ENCODE results near the gene DNAJC16.
"Not testable (repeated sequence)": the region's sequence is repeated elsewhere in the genome, so short reads cannot be mapped to it uniquely, and the experiment has no call there.

The DNAJC16 gene

DNA sequence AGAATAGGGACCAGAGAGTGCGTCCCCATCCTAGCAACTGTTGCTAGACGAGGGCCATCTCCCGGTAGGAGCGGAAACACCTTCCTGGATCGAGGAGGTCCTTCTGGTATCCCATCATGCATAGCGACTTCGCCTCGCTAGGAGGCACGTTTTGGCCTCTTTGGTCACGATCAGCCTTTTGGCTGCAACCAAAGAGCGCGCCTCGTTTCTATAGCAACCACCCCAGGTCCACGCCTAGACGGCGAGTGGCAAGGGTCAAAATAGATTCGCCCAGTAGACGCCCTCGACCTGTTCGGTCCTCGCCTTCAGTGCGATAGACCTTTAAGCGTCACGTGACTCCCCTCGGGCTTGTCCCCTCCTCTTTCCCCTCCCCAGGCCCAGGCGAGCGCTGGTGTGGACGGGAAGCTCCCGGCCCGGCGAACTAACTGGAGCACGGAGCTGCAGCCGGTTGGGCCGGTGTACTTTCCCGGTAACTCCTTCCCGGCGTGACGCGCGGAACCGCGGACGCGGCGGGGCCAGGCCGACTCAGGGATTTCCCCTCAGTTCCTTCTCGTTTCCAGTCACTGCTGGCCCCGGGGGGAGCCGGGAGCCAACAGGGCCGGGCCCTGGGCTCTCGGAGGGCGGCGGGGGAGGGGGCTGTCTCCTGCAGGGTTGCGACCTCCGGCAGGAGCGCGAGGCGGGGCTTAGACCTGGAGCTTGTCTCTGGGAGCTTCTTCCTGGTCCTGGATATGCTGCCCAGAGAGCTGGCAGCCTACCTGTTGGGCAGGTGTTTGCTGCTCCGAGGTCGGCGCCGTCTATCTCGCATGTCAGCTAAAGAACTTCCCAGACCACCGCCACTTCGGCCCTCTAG lies at the start of gene DNAJC16:
DNAJC16 (plus strand) TSS at position 359 of the 850 bp plus-strand sequence. CDS start 2,258 bp downstream, outside the sequence.
- DNase-seq: peak; percentile 99

DNA sequence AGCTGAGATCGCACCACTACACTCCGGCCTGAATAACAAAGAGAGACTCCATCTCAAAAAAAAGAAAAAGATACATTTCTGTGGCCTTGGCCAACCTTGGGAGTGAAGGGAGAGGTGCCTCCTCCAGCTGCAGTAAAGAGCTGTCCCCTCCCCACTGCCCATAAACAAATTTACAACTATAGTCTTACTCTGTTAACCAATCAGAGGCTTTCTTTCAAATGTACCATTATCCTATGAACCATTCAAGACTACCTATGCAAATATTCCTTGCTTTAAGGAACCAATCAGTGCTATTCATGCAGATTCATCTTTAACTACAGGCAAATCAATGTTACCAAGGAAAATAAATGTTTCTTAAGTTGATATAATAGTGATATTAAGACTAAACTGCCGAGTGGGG lies 49.7 kb upstream of the DNAJC16 start:
- no peak for DNase-seq

DNA sequence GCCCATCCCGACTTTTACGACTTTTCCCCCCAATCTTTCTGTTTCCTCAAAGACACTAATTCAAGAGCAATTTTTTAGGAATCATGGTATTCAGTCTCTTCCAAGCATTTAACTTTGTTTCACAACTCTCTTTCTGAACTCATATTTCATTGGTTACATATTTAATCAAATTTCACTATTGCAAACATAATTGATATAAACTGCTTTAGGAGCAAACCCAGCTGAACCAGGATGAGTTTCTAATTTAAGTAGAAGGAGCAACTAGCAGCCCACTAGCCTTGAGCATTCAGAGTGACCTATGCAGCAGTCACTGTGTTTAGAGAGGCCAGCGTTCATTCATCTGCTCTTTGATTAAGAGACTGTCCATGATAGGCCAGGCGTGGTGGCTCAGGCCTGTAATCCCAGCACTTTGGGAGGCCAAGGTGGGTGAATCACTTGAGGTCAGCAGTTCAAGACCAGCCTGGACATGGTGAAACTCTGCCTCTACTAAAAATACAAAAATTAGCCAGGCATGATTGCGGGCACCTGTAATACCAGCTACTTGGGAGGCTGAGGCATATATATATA lies 48.9 kb upstream of the DNAJC16 start:
- DNase-seq: no peak

DNA sequence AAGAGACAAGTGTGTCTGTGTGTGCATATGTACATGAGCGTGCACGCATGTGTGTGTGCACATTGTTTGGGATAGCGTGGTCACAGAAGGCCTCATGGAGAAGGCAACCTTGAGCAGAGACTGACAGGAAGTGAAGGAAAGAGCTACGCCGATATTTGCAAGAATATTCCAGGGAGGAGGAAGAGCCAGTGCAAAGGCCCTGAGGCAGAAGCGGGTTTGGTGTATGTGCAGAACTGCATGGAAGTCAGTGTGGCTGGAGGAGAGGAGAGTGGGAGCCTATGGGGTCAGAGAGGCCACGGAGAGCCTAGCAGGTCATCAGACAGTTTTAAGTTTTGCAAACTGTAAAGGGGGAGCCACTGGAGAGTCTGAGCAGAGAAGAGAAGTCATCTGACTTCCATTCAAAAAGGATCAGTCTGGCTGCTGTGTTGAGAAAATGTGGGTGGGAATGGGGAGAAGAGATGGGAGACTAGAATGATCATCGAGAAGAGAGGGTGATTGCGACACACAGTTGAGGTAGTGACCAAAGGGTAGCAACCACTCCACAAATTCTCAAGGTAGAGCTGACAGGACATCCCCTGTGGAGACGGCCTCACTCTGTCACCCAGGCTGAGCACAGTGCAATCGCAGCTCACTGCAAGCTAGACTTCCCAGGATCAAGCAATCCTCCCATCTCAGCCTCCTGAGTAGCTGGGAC lies 46.8 kb upstream of the DNAJC16 start:
- no peak for DNase-seq

DNA sequence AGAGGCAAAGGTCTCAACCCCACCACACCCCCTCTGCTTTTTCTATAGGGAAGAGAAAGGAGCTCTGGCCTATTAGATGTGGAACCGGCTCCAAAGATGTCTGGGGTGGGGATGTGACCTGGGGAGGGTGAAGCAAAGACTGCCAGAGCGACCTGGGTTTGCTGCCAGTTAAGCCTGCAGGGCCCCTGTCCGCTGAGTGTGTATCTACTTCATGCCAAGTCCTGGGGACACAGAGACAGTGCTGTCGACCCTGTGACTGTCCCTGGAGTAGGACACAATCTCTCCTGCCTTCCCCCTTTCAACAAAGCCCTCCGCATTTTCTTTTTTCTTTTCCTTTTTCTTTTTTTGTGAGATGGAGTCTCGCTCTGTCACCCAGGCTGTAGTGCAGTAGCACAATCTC lies 44.2 kb upstream of the DNAJC16 start:
- DNase-seq: not testable (repeated sequence)

DNA sequence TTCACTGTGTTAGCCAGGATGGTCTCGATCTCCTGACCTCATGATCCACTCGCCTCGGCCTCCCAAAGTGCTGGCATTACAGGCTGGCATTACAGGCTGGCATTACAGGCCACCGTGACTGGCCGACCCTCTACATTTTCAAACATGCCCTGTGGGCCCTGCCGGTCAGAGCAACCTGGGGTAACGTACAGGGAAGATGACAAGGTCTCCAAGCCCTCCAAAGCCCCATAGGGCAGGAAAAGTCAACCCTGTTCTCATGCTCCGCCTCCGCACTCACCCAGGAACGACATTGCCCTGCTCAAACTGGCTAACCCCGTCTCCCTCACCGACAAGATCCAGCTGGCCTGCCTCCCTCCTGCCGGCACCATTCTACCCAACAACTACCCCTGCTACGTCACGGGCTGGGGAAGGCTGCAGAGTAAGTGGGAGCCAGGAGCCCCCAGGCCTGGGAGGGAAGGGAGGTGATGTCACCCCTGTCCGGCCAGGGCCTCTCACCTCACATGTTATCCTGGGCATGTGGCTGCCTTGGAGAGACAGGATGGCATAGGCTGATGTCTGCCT lies 43.6 kb upstream of the DNAJC16 start:
- DNase-seq: not testable (repeated sequence)

DNA sequence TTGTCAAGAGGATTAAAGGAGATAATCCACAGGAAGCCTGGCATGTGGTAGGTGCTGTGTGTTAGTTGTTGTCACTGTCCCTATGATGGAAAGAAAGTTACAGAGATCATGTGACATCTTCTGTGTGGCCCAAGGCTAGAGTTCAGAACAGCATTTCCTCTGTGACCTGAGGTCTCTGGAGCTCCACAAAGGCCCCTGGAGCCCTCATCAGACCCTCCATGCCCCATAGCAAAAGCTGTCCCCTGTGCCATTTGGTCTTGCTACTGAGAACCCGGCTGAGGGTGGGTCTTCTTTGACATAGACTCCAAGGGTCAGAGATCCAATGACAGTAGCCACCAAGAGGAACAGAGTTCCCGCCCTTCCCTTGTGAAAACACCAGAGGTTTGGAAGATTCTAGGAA lies 42.7 kb upstream of the DNAJC16 start:
- no peak for DNase-seq

DNA sequence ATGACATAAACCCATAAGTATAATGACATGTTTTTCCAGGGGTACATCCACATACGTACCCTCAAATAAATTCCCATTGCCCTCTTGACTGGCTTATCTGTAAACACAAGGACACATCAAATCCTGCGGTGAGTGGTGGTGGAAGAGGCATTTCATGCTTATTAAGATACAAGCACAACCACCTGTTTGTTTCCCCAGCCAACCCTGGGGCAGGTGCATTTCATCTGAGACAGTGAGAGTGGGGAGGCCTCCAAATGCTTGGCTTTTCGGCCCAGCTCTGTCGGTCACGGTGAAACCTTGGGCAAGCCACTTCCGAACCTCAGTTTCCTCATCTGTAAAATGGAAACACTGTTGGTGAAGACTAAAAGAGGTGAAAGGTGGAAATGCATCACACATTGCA lies 42.2 kb upstream of the DNAJC16 start:
- DNase-seq: not testable (repeated sequence)

DNA sequence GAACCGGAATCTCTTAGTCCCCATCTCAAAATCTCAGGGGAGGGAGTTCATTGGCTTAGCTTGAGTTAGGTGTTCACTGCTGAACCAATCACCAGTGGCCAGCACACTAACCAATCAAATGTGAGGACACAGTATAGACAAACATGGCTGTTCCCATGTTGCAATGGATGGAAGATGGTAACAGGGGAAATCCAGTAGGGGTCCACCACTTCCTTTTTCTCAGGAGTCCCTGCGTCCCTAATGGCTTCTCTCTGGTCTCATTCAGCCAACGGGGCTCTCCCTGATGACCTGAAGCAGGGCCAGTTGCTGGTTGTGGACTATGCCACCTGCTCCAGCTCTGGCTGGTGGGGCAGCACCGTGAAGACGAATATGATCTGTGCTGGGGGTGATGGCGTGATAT lies 41.0 kb upstream of the DNAJC16 start:
- no peak for DNase-seq

DNA sequence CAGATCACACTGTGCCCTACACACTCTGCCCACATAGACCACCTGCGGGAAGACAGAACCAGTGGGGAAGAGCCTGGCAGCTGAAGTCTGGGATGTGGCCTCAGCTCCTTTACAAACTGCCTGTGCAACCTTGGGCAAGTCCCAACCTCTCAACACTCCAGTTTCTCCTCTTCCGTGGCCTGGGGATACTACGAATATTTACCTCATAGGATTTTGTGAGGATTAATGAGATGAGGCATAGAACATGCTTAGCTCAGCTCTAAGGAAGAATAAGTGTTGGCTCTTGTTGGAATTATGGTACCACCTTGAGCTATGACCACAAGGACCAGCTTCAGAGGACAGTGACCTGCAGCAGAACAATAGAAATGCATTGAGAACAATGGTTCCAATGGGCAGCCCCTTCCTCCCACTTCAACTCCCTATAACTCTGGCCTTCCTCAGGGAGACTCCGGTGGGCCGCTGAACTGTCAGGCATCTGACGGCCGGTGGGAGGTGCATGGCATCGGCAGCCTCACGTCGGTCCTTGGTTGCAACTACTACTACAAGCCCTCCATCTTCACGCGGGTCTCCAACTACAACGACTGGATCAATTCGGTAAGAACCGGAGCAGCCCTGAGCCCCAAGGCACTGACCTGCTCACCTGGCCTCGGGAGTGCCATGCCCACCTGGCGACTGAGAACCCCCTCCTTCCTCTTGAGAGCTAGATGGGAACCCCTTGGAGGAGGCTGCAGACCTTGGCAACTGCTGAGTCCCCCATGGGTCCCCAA lies 39.6 kb upstream of the DNAJC16 start:
- DNase-seq: not testable (repeated sequence)

DNA sequence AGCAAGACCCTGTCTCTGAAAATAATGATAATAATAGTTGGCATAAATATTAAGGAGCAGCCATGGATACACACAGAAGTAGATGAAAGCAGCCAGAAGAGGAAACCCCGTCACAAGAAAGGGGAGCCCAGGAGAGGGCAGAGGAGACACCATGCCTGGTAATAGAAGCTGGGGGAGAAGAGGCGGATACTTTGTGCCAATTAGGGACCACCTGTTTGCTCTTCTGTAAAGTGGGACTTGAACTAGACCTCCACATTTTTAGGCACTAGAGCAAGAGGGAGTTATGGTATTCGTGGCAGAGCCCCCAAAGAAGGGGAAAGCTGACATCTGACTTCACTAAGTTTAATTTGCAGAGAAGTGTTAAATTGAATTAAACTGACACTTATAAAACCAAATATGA lies 38.3 kb upstream of the DNAJC16 start:
- DNase-seq: no peak

DNA sequence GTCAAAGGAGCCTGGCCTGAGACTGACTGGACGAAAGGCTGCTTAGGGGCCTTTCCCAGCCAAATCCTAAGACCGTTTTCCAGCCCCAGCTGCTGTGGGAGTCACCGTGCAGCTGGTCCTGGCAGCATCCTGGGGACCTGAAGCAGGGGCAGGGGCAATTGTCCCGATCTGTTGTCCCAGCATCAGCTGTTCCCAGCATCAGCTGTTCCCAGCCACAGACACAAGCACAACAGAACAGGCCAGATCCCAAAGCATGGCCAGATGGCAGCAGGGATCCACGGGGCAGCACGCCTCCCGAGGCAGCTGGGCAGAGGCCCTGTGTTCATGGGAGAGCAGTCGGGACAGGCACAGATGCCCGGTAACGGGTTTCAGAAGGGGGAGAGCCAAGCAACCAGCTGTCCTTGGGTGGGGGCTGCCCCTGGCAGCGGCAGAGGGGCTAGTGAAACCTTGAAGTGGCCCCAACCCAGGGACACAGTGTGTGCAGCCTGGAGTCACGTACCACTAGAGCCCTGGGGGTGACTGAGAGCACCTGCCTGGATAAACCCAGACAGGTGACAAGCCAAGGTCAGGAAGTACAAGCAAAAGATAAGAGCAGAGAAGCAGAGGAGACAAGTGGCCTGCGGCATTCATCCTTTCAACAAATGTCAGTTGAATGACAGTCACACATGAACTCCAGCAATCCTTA lies 37.5 kb upstream of the DNAJC16 start:
- peak; percentile 50 for DNase-seq

DNA sequence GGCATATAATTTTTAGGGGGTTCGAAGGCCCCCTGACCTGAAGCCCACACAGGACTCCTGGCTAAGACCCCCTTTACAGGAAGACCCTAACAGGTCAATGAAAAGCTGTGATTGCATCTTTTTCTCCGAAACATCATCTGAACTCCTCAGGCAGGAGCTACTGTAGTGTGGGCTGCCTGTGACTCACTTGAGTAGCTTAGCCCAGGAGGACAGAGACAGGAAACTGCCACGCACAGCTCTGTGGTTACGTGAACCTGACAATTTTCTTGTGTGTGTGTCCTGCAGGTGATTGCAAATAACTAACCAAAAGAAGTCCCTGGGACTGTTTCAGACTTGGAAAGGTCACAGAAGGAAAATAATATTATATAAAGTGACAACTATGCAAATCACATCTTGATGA lies 35.6 kb upstream of the DNAJC16 start:
- DNase-seq: not testable (repeated sequence)

DNA sequence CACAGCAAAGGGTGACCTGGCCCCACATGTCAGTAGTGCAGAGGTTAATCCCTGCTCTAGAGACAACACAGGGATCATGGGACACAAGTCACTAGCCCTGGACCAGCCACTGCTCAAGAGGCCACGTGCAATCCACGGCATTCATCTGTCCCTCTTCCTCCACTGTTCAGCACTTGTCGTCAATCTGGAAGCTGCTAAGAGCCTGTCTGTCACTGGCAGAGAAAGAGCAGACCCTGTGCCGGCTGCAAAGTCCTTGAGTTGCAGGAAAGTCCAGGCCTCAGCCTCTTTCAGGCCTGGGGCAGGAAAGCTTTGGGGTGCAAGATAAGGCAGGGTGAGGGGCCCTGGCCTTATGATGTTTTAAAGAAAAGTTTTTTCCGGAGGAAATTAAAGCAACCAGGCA lies 34.1 kb upstream of the DNAJC16 start:
- no peak for DNase-seq

DNA sequence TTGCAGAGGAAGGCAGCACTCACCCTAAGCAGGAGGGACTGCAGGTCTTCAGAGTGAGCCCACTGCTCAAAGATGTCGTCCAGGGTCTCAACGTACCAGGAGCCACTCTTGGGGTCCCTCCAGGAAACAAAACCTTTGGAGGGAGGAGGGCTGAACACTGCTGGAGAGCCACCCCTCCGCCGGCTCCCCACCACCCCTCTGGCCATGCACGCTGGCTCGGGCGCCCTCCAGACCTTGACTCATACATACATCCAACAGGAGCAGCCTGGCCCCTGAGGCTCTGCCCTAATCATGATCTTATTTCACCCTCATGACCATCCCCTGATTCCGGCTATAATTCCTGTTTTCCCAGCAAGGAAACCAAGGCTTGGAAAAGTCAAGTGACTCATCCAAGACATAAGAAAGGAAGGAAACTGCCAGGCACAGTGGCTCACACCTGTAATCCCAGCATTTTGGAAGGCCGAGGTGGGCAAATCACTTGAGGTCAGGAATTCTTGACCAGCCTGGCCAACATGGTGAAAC lies 32.7 kb upstream of the DNAJC16 start:
- no peak for DNase-seq

DNA sequence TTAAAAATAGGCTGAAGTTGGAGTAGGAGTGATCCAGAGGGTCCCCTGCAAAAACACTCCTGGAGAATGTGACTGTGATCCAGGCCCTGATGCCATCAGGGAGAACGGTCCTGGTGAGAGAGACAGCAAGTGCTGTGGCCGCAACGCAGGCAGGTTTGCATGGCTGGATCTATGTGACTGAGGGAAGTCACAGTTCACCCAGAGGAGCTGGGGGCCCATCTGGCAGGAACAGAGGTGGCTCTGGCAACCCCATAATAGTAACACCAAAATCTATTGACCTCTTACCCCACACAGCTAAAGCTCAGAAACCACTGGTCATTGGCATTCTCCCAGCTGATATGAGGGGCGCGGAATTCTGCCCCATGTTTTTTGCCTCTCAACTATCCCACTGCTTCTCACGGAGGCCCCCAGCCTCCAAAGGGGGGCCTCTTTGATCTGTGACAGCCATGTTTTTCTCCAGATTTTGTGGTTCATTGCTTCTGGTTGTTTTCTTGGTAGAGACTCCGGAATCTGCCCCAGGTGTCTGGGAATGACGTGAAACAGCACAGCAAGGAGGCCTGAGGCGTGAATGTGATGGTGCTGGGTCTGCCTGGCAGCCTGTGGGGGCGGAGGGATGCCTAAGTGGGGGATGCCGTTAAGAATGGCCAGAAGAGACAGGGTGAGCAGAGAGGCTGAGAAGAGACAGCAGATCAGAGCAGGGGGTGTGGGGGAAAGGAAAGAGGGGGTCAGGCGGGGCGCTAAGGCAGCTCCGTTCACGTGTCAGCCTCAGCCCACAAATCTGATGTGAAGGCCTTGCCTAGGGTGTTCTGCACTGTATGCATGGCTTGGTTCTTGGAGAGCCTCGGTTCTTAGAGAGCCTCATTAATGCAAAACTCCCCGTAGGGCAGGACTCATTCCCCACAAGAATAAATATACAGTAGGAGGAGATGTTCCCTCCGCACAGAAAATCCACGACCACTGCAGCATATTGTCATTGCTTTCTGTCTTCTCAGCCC lies 26.2 kb upstream of the DNAJC16 start:
- DNase-seq: no peak

DNA sequence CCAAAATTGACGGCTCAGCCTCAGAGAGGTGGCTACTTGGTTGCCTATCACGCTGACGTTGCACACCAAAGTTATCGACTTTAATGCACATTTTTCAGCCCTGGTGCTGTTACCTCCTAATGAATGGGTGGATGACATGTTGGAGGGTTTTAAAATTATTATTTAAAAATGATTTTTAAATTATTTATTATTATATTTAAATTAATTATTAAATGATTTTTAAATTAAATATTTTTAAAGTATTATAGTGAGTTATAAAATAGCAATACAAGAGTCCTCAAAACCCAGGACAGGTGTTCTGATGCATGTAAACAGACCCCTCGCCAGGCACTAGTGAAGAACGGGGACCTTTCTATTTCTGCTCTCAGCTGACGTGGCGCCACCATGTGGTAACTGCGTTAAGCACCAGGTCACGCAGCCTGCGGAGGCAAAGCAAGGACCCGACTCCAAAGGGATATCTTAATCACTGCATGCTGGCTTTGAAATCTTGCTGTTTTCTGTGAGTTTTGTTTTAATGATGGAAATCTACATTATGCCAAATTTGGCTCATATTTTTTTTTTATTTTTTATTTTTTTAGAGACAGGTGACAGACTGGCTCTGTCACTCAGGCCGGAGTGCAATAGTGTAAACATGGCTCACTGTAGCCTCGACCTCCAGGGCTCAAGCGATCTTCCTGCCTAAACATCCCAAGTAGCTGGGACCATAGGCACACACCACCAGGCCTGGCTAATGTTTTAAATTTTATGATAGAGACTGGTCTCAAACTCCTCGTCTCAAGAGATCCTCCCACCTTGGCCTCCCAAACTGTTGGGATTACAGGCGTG lies 25.2 kb upstream of the DNAJC16 start:
- DNase-seq: peak; percentile 23

DNA sequence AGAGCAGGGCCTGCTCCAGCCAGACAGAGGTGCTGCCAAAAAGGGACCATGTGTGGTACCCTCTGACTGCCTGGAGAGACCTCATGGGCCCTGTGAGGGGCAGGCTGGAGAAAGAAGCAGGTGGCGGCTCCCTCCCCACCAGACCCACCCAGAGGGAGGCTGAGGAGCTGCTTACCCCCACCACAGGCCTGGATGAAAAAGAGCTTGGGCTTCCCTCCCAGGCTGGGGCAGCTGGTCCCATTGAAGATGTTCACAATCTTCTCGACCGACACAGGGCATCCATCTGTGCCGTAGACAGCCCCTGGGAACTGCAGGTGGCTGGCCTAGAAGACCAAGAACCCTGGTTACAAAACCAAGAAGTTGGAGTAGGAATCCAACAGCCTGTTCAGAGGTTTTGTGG lies 22.2 kb upstream of the DNAJC16 start:
- DNase-seq: peak; percentile 20

DNA sequence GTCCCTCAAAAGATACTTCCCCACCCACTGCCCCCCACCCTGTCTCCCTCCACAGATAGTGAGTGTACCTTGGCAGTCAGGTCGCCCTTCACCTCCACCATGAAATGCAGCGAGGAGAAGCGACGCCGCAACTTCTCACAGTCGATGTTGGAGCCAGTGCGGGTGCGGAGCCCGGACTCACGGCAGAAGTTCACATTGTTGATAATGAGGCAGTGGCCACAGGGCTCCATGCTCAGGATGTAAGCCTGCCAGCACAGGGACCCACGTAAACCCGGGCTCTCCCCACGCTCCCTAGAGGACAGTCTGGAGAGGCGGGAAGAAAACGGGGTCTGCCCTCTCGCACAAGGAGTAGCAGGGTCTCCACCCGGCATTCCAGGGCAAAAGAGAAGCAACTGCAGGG lies 19.8 kb upstream of the DNAJC16 start:
- DNase-seq: no peak

DNA sequence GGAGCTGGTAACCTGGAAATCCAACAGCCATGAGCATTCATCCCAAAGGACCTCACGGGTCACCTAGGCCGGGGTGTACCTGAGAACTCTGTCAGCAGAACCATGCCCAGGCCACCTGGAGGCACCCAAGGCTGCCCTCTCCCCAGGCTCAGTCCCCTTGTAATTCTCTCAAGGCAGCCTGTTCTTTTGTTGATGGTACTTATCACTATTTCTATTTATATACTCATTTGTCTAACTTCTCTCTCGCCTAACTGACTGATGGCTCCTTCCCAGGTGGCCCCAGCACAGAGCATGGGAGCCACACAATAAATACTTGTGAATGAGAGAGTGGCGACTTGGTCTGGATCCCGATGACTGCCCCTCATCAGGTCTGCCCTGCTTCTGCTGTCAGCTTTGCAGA lies 19.4 kb upstream of the DNAJC16 start:
- DNase-seq: no peak

Data from DMS 273 treated with DMSO at 0.1 percent for 48 hours (cell line).